HEK293 (cell line): ENCODE data around the gene PIWIL1.

Experiments used
- REST ChIP-seq: fragments of 450-650 bp; formaldehyde crosslinking; IDR thresholded peaks from 2 replicates; pipeline ENCODE4 v1.5.1; 2016; ENCODE audit warnings: missing biosample characterization, missing genetic modification characterization
- ZNF274 ChIP-seq, 2 experiments: fragments of 200-500 bp in 1 of 2; fragments of 450-650 bp in 1 of 2; sonication (Bioruptor generic) in 1 of 2; formaldehyde crosslinking in 1 of 2; IDR thresholded peaks; 2 replicates each; pipeline versions ENCODE4 v1.5.1 to v1.6.1; 2014 to 2016; ENCODE audit warnings: borderline replicate concordance in 1 of 2, inconsistent platforms in 1 of 2, low read length in 1 of 2, missing biosample characterization in 1 of 2, missing genetic modification characterization in 1 of 2
- ZNF76 ChIP-seq: fragments of 450-650 bp; formaldehyde crosslinking; IDR thresholded peaks from 2 replicates; pipeline ENCODE4; 2016; ENCODE audit warnings: low read depth, missing biosample characterization, missing genetic modification characterization, borderline replicate concordance
- ZNF791 ChIP-seq: fragments of 450-650 bp; formaldehyde crosslinking; IDR thresholded peaks from 2 replicates; pipeline ENCODE4 v1.5.1; 2016; ENCODE audit warnings: missing biosample characterization, missing genetic modification characterization
- TF ChIP-seq, protein P1 (sequence below): fragments of 450-650 bp; formaldehyde crosslinking; IDR thresholded peaks from 2 replicates; pipeline ENCODE4 v1.5.1; 2016; ENCODE audit warnings: missing biosample characterization, missing genetic modification characterization

DNA sequence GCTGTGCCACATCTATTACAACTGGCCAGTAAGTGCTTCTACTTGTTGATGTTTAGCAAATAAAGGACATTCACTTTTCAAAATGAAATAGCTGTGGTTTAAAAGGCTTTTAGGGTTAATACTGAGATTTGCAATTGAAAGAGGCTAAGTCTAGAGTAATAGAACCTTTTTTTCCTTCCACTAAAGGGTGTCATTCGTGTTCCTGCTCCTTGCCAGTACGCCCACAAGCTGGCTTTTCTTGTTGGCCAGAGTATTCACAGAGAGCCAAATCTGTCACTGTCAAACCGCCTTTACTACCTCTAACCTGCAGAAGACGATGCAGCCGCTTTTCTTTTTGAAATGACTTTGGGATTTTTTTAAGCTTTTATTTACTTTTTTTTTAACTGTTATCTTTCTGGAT, 33.6 kb downstream of the PIWIL1 start:
- TF ChIP-seq, protein P1, sequence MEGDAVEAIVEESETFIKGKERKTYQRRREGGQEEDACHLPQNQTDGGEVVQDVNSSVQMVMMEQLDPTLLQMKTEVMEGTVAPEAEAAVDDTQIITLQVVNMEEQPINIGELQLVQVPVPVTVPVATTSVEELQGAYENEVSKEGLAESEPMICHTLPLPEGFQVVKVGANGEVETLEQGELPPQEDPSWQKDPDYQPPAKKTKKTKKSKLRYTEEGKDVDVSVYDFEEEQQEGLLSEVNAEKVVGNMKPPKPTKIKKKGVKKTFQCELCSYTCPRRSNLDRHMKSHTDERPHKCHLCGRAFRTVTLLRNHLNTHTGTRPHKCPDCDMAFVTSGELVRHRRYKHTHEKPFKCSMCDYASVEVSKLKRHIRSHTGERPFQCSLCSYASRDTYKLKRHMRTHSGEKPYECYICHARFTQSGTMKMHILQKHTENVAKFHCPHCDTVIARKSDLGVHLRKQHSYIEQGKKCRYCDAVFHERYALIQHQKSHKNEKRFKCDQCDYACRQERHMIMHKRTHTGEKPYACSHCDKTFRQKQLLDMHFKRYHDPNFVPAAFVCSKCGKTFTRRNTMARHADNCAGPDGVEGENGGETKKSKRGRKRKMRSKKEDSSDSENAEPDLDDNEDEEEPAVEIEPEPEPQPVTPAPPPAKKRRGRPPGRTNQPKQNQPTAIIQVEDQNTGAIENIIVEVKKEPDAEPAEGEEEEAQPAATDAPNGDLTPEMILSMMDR (tag by site-specific recombination), result no peak
- TF ChIP-seq ZNF791 (no peak), ZNF76 (no peak), ZNF274 (IDR thresholded peaks at IDR 0.05; ENCODE audit: low read length) (no peak), ZNF274 (tag by site-specific recombination; IDR thresholded peaks at IDR 0.05; ENCODE audit: borderline replicate concordance) (no peak), REST (no peak)
